Fibroblast of gingiva (primary cell): Measurements from ENCODE around the gene FDCSP.
"Not testable (repeated sequence)": the region's sequence is repeated elsewhere in the genome, so short reads cannot be mapped to it uniquely, and the experiment has no call there.

Source experiments
- DNase-seq: peaks from one replicate; pipeline ENCODE4 v3.0.0-alpha.2; 2011; ENCODE audit warnings: low read depth

Gene FDCSP

GRCh38 chr4:70225824-70226223, at the start of gene FDCSP:
Gene FDCSP (plus strand): TSS chr4:70226124. CDS start chr4:70231195, 5,071 bp downstream.
- no peak for DNase-seq

GRCh38 chr4:70177090-70177489, 48.8 kb upstream of the FDCSP start:
- DNase-seq = no peak

DNA sequence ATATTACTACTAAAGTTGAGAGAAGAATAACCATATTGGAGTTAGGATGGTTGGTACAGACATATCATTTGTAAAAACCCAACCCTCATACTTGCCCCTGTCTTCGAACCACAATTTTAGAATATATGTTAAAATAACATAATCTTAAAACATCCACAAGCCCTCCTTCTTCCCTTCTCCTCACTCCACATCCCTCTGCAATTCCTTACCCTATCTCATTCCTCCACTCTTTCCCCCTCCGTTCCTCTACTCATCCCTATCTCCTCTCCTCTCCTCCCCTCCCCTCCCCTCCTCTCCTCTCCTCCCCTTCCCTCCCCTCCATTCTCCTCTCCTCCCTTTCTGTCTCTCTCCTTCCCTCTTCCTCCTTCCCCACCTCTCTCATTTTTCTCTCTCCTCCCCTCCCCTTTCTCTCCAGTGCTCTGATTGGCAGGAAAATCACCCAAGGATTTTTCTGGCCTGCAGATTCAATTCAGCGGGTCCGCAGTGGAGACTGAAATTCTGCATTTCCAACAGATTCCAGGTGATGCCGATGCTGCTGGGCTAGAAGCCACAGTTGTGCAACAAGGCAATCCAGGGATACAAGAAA, 47.8 kb upstream of the FDCSP start:
- DNase-seq = no peak

- DNase-seq = no peak
Observed at GRCh38 chr4:70179811-70180210, 46.1 kb upstream of the FDCSP start.

GRCh38 chr4:70181864-70182263, 44.1 kb upstream of the FDCSP start:
- DNase-seq = no peak

DNA sequence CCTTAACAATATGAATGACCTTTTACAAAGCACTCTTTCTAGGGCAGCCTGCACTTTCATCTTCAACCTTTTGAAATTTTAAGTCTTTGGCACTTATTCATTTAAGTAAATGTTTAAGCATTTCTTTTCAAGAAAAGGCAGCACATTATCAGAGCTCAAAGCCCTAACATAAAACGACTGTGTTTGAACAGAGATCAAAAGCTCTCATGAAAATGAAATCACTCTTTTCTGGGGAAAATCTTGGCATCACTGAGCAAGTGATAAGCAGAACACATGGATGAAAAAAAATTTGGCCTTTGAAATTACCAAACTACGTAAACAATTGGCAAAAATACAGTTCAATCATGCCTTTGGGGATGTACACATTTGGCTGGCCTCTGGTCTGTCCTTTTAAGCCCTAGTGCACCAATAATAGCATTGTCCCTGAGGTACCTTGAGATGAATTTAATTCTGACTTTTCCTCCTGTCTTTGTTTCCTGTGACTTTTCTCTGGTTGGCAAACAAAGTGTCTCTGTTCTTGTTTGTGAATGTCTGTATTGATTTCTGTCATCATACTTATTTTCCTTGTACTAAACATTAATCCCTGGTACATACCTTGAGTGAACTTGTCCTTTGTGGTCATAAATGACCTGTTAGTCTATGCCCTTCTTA, 43.3 kb upstream of the FDCSP start:
- DNase-seq = no peak

DNA sequence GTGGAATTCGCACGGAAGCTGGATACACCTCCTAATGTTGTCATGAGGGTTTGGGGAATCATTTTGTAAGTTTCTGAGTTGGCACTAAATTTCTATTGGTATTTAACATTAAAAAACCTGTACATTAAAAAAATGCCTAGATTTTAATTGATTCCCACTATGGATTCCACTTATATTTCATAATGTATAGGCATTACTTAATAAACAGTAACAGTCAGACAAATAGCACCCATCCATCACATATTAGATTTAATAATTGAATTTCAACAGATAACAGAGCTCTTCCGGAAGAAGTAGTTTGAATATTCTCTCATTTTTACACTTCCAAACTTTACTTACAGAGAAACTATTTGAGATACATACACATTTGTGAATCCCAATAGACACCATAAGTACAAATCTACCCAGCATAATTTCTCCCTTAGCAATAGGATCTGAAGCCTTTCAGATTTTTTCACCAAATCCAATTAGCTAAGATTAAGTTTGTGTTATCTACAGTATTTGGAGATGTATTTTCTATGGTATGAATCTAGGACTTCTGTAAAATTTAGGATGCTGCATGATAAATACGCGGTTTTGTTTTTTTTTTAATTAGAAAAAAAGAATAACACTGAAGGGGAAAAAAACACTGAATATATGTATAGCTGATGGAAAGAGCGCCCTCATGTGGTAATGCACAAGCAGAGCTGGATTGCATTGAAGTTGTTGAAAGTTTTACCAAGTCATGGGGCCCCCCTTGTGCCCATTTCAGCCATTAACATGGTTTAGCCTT, 42.6 kb upstream of the FDCSP start:
- DNase-seq = peak; percentile 38

GRCh38 chr4:70183940-70184246, 42.0 kb upstream of the FDCSP start:
- no peak for DNase-seq

DNA sequence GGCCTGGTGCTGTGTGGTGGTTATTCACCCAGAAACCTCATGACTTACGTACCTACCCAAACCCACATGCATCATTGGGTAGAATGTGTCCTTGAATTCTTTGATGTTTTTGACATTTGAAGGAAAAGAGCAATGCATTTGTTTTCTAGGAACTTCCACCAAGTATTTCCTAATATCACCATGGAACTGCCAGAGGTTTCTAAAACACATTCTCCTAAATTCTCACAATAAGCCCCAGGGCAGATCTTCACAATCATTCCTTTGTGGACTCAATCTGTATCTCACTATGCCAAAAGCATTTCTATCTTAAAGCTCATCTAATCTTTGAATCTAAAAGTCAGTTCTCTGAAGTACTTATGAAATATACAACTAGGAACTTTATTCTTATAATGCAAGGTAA, 38.7 kb upstream of the FDCSP start:
- DNase-seq = no peak

- no peak for DNase-seq
Observed at GRCh38 chr4:70190579-70190978, 35.3 kb upstream of the FDCSP start.

DNA sequence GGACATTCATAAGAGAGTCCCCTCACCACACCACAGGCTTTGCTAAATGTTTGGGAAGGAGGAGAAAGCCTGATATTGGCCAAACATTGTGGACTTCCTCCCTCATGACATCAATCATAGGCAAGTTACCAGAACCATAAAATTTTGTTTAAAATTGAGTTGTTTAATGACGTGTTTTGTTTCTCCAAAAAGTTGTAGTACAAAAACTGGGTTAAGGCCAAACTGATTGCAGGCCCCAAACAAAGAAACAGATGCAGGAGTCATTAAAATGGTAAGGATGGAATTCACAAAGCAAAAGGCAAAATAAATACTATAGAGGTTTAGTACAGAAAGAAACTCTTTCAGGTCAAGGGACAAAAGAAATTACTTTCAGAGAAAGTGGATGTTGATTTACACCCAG, 34.3 kb upstream of the FDCSP start:
- DNase-seq = no peak

- no peak for DNase-seq
Observed at GRCh38 chr4:70192895-70193294, 33.0 kb upstream of the FDCSP start.

GRCh38 chr4:70195425-70195824, 30.5 kb upstream of the FDCSP start, which contains the start of gene ODAM:
Gene ODAM (plus strand): TSS chr4:70195725. CDS start chr4:70196544, 819 bp downstream.
- no peak for DNase-seq

DNA sequence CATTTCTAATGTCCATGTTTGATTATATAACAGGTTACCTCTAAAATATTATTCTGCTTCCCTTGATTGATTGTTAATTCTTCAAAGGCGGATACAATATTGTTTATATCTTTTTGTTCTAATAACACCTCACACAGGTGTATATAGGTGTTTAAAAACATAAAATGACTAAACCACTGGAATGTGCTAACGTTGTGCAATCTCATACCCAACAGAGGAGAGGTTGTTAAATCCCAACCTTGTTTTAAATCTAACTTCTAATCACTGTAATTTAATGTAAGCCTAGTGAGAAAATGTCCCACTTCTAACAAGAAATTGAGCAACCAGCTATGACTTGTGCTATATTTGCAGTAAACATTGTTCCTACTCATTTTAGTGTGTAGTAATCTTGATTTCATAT, 29.1 kb upstream of the FDCSP start:
- no peak for DNase-seq

- DNase-seq = no peak
Observed at GRCh38 chr4:70197842-70198241, 28.1 kb upstream of the FDCSP start.

- DNase-seq = no peak
Observed at GRCh38 chr4:70203601-70204000, 22.3 kb upstream of the FDCSP start.

- not testable (repeated sequence) for DNase-seq
Observed at GRCh38 chr4:70212752-70213151, 13.2 kb upstream of the FDCSP start.

- DNase-seq = not testable (repeated sequence)
Observed at GRCh38 chr4:70216109-70216508, 9.8 kb upstream of the FDCSP start.

GRCh38 chr4:70216550-70216949, 9.4 kb upstream of the FDCSP start:
- DNase-seq = not testable (repeated sequence)

DNA sequence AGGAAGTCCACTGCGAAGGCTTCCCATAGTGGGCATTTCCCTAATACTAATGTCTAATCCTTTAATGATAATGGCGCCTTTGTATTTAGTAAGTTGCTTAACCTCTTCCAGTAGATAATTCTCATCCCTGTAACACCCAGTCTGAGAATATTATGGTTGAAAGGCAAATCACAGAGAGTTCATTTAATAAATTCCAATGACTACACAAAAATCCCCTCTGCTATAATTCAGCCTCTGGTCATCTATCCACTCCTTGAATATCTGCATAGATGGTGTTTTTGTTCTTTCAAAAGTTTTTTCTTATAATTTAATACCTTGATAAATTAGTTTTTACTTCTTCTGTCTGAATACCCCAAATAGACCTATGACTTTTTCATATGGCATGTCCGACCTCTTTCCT, 4.5 kb upstream of the FDCSP start:
- DNase-seq = not testable (repeated sequence)

DNA sequence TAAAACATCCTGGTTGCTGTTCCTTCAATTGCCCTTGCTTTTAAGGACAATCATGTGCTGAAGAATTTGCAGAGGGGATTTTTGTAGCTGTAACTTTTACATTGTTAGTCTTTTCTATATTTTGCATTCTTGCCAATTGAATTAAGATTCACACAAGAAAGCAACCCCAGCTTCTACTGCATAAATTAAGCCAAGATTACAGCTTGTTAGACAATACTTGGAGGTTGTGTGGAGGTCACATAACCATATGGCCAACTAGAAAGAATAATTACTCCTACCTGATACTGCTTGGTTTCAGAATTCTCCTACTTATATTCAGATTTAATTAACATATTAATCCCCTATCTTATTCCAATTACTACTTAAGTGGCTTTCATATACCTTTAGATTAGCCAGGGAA, 4.1 kb upstream of the FDCSP start:
- DNase-seq = not testable (repeated sequence)

DNA sequence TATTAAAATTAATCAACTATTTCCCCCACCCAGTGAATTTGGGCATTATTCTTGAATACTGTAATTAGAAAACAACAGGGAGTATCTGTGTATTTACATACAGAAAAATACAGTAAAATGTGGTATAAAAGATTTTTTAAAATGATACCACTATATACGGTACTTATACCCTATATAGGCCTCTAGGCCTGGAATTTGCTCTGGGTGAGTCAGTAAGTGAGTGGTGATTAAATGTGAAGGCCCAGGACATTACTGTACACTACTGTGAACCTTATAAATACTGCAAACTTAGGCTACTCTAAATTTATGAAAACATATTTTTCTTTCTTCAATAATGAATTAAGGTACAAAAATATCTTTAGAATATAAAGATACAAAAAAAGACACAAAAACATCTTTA, 10.2 kb downstream of the FDCSP start:
- DNase-seq = no peak

GRCh38 chr4:70239131-70239883, 13.4 kb downstream of the FDCSP start:
- no peak for DNase-seq
